GM04503 (cell line): ENCODE data around the gene MRPL37.

Source experiments
- DNase-seq: peaks from one replicate; pipeline ENCODE4 v3.0.0-alpha.2; 2012; ENCODE audit warnings: low read depth

The MRPL37 gene

GRCh38 chr1:54240741-54241335 is 40.9 kb downstream of the MRPL37 start:
- no peak for DNase-seq

- no peak for DNase-seq
These were observed 41.4 kb downstream of the MRPL37 start for GRCh38 chr1:54241364-54241763.

DNA sequence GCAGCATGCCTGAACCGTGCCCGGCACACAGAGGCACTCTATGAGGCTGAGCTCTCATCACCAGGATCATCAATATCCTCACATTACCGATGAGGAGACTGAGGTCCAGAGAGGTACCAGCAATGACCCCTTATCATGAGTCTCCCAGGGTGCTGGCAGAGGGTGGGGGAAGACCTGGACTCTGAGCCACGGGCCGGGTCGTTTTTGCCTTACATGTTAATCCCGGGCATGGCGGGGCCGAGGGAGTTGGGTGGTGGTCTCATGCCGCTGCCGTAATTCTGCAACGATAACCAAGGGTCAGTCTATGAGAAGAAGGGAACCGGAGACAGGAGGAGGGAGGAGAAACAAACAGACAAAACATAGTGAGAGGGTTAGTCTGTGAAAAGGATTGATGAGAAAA is 43.1 kb downstream of the MRPL37 start:
- DNase-seq = no peak

GRCh38 chr1:54244655-54245054 is 44.7 kb downstream of the MRPL37 start:
- DNase-seq = no peak

GRCh38 chr1:54245501-54245900 is 45.5 kb downstream of the MRPL37 start:
- no peak for DNase-seq

DNA sequence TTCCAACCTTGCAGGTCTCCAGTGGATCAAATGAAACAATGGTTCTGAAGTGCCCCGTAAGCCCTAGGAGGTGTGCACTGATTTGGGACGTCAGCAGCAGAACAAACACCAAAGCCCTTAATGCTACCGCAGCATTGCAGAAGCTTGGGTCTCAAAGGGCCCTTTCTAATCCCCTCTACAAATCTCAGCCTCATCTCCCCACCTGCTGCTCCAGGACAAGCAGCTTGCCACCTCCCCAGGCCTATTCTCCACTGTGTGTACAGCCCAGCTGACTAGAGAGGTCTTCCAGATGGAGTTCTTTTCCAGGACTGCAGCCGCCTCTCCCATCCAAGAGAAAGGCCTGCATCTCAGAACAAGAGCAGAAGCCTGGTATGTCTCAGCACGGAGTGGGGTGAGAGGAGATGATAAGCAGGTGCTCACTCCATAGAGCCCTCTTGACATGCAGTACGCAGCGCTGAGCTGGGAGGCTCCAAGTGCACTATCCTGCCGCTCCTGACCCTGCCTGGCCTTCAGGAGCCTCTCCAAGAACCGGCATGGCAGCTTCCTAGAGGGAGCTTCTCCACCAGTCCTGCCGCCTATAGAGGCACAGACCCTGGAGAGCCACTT is 46.3 kb downstream of the MRPL37 start:
- no peak for DNase-seq

- DNase-seq = no peak
These were observed 48.0 kb downstream of the MRPL37 start for GRCh38 chr1:54247863-54248515.

DNA sequence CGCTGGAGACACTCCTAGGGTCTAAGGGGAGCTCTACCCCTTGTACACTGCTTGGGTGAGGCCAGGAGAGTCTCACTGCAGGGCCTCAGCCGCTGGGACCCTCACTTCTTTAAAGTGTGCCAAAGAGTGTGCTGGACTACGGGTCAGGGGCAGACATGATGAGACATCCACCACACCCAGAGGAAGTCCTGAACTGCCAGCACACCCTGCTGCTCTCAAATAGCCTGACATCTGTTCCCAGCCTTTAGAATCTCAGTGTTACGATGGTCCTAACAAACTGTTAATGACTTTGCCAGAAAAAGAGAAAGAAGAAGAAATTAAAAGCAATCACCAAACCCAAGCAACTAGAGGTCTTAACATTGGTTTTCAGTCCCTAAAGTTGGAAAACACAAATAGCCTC is 49.0 kb downstream of the MRPL37 start:
- no peak for DNase-seq

DNA sequence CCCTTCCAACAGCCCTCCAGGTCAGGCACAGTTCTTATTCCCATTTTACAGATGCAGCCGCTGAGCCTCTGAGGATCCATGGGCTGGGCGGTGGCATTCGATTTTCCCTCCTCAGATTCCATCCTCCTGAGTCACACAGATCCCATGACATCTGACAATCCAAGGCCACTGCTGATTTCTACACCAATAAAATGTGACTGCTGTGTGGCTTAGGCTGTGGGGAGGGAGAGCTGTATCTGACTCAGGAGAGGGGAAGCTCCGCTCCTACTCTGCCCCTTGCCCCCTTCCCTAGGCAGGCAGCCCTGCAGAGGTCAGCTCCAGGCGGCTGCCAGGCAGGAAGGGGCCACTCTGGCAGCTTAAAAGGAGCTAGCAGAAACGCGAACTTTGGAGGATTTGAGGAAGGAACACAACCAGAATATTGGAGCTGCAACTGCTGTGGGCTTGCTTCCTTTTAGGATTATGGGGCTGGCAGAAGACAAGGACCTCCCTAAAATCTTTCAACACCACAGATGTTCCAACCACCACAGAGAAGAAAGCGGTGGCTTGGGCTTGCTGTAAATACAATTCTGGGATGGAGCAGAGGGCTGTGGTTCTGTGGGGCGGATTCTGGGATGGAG is 50.0 kb downstream of the MRPL37 start:
- peak; percentile 43 for DNase-seq

- DNase-seq = no peak
These were observed 50.7 kb downstream of the MRPL37 start for GRCh38 chr1:54250670-54251069.

GRCh38 chr1:54252371-54252936 is 52.5 kb downstream of the MRPL37 start:
- DNase-seq = no peak

- DNase-seq = peak; percentile 68
These were observed 53.5 kb downstream of the MRPL37 start for GRCh38 chr1:54253480-54253879.

- no peak for DNase-seq
These were observed 54.1 kb downstream of the MRPL37 start for GRCh38 chr1:54254055-54254454.

- no peak for DNase-seq
These were observed 55.2 kb downstream of the MRPL37 start for GRCh38 chr1:54255026-54255702.

DNA sequence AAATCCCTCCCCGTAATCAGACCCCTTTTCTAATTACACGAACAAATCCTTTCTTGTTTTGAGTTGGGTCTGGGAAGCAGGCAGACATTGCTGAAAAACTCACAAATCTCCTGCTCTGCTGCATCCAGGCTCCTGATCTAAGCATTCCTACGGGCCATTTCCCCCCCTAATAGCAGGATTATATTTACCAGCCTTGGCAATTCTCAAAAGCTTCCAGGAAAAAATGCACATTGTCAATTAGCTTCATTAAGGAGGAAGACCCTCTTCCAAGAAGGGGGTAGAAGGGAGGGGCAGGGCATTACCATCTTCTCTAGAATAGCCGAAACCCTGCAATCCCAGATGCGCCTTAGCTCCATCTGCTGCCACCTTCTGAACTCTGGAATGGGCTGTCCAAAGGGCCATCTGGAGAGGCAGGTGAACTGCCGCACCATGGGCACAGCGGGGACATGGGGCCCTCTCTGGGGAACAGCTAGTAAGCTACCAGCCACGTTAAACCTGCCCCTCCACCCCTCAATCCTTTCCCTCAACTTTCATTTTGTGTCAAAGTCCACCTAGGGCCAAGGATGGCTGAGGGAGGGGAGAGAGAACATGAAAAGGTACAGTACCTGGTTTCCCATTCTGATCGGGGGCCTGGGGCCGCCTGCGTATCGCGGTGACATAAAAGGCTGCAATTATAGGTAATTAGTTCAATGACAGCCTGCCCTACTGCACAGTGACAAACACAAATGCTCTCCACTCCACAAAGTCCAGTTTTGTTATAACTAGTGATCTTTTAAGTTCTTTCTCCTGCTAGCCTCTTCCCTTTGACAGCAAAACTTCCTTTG is 56.8 kb downstream of the MRPL37 start:
- DNase-seq = no peak

GRCh38 chr1:54257346-54257620 is 57.3 kb downstream of the MRPL37 start:
- DNase-seq = no peak

GRCh38 chr1:54257876-54258275 is 57.9 kb downstream of the MRPL37 start:
- DNase-seq = no peak

DNA sequence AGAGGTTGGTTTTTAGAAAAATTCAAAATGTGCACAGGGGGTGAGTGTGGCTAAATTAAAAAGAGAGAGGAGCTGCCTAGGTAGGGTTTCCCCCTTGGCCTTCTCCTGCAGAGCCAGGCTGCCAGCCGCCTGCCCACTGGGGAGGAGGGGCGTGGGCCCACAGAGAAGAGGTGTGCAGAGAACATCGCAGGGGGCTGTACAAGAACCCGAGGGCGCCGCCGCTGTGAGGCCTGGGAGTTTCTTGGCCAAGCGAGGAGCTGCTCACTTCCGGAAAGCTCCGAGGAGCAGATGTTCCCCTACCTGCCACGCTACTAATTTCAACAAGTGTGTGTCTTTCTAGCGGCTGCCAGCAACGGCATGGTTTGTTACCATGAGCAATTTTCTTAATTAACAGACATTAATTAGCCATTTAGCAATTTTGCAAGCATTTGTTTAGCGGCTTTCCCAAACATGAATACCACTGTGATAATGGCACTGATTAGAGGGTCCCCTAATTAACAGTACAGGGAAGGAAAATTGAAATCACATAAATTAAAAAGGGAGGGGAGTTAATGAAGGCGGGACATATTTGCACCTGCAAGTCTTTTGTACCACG is 59.7 kb downstream of the MRPL37 start:
- no peak for DNase-seq

- no peak for DNase-seq
These were observed 60.8 kb downstream of the MRPL37 start for GRCh38 chr1:54260810-54261209.

GRCh38 chr1:54262244-54262643 is 62.3 kb downstream of the MRPL37 start:
- DNase-seq = no peak

DNA sequence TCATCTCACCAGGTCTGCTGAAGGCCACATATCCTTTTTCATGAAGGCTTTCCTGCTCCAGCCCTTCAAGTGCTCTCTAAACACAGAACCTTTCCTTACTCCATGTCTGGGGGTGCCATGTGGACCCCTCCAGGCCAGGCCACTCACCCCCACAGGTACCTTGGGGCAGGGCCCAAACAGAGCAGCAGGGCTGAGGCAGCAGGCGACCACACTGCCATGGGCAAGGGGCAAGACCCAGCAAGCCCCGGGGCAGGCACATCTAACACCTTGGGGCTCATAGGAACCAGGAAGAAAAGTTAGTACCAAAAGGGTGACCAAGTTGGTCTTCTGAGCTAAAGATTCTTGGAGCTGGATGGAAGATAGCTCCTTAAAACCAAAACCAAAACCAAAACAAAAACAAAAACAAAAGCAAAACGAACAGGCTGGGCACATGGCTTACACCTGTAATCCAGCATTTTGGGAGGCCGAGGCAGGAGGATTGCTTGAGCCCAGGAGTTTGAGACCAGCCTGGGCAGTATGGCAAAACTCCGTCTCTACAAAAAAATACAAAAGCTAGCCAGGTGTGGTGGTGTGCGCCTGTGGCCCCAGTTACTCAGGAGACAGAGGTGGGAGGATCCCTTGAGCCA is 63.7 kb downstream of the MRPL37 start:
- no peak for DNase-seq
